ENCODE results near the gene RBM47.
"Not testable (repeated sequence)": the region's sequence is repeated elsewhere in the genome, so short reads cannot be mapped to it uniquely, and the experiment has no call there.

RBM47 gene

GRCh38 chr4:40585201-40585799 is 44.4 kb downstream of the RBM47 start:
- no peak for DNase-seq

DNA sequence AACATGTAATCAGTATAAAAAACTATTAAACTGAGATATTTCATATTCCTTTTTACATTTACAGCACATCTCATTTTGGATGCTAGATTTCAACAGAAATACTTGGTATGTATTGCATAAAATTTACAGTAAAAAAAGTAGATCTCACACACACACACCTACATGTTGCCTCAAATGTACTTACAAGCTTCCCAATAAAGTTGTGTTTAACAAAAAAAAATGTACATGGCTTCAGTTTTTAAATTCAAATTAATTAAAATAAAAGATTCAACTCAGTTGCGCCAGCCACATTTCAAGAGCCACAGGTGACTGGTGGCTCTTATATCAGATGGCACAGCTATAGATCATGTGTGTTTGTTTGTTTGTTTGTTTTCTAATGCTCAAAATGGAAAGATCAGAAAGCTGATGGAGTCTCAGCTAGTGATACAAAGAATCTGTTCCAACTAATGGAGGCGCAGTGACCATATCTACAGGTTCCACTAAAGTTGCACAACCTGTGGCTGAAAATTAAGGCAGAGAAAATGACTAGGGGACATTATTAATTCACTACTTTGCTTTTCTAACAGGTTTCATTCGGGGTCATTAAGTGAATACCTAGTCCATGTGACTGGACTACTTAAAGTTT is 45.0 kb downstream of the RBM47 start:
- no peak for DNase-seq

DNA sequence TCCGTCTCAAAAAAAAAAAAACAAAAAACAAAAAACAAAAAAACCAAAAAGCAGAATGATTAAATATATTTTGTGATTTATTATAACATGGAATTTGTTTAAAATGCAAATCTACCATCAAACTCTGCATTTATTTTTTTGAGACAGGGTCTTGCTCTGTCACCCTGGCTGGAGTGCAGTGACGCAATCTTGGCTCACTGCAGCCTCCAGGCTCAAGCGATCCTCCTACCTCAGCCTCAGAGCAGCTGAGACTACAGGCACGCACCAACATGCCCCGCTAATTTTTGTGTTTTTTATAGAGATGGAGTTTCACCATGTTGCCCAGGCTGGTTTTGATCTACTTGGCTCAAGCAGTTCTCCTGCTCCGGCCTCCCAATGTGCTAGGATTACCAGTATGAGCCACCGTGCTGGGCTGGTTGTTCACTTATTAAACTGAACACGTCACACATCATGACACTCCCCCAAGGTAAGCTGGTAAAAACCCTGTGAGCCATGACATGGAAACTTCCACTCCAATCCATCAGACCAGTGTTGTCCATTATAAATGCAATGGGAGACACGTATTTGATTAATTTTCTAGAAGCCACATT is 45.7 kb downstream of the RBM47 start:
- DNase-seq: no peak

DNA sequence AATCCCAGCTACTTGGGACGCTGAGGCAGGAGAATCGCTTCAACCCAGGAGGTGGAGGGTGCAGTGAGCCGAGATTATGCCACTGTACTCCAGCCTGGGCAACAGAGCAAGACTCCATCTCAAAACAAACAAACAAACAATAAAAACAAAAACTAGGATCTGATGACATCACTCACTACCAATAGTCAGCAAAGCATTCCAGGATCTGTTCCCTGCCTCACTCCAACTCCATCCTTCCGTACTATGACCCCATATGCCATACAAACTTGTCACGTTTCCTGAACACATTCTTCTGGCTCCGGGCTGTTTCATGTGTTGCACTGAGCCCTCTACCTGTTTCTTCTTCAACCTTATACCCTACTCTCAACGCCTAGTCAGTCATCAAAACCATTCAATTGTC is 47.3 kb downstream of the RBM47 start:
- DNase-seq: no peak

- no peak for DNase-seq
Observed at GRCh38 chr4:40581254-40582140, 48.2 kb downstream of the RBM47 start.

DNA sequence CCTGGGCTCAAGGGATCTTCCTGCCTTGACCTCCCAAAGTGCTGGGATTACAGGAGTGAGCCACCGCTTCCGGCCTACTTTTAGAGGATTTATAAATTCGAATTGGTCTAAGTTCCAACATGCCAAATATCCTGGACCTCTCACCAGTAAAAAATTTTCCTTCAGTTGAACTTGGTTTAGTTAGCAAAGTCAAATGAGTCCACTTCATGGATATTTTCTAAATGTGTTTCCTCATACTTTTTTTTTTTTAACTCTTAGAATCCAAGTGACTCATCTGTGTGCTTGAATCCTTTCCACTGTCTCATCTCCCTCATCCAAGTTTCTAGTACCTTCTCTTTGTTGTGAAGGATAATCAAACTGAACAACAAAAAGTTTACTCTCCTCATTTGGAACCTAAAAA is 49.7 kb downstream of the RBM47 start:
- DNase-seq: no peak

DNA sequence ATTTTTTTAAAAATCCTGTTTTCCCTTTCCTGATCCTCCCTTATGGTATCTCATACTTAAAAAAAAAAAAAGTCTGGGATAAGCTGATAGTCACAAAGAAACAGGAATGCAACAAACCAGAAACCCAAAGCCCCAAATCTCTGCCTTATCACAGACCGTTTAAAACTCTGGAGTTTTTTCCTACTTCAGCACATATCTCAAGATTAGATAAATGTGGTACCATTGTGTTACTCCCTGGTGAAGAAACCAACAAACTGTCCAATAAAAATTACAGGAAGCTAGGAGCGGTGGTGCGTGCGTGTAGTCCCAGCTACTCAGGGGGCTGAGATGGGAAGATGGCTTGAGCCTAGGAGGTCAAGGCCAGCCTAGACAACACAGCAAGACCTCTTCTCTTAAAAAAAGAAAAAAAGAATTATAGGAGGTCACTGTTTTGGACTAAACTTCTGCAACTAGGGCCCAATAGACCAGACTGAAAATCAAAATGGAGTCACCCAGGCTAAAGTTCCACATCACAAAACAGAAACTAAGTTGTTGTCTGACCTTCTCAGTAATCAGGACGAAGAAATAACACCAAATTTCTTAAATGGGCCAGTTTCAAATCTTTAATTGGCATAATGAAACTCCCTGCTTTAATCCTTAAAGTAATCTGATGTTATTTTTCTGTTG is 51.9 kb downstream of the RBM47 start:
- no peak for DNase-seq

DNA sequence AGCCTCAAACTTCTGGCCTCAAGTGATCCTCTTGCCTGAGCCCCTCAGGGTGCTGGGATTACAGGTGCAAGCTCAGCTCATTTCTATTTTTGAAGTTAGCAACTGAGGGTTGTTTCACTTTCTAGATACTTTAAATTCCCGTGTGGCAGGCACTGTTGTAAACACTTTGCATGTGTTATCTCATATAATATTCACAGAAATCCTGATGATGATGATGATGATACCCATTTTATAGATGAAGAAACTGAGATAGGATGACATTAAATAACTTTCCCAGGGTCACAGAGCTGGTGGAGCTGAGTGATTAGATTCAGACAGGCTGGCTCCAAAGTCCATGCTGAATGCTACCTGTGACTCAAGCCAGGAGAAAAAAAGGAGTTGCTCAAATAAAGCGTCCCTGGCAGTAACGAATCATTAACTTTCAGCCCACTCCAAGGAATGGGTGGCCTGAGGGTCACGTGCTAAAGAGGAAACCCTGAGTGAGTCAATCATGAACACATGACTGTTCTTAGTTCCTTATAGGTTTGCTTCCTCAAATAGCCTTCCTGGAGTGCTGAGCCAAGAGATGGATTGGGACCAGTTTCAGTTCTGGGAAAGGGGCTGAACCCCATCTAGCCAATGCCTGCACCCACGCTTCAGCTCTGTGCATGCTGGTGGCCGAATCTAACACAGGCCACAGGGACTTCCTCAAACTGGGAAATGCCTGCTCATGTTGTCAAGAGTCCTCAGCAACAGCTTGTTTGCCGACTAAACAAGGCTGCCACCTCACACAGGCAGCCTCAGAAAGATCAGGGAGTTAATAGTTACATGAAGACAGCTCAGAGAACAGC is 52.8 kb downstream of the RBM47 start:
- DNase-seq: no peak

DNA sequence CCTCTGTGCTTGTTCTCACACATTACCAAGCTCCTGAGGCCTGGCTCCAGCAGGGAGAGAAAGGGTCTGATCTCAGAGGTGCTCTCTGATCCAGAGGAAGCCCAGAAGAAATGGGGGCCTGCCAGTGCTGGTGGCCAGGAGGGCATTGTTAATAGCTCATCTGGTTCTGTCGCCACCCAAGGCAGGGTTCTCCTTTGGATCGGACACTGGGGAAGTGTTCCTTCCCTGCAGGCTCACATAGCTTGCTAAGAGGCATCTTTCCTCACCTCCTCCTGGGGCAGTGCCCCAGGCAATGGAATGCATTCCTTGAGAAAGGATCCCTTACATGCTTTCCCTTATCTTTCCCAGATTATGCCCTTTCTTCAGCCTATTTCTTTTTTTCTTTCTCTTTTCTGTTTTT is 53.8 kb downstream of the RBM47 start:
- DNase-seq: no peak

GRCh38 chr4:40573593-40574311 is 55.9 kb downstream of the RBM47 start:
- no peak for DNase-seq

DNA sequence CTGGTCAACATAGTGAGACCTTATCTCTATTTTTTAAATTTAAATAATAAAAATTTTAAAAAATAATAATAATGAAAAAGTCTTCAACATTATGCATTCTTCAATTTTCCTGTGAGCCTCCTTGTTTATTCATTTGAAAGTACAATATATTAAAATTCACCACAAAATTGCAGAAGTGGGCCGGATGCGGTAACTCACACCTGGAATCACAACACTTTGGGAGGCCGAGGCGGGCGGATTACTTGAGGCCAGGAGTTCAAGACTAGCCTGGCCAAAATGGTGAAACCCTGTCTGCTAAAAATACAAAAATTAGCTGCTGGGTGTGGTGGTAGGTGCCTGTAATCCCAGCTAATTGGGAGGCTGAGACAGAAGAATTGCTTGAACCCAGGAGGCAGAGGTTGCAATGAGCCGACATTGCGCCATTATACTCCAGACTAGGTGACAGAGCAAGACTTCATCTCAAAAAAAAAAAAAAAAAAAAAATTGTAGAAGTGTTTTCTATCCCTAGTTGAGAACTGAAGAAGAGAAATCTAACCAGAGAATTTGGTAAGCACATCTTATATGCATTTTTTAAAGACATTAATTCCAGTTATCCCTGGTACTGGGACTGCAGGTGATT is 56.9 kb downstream of the RBM47 start:
- DNase-seq: no peak

DNA sequence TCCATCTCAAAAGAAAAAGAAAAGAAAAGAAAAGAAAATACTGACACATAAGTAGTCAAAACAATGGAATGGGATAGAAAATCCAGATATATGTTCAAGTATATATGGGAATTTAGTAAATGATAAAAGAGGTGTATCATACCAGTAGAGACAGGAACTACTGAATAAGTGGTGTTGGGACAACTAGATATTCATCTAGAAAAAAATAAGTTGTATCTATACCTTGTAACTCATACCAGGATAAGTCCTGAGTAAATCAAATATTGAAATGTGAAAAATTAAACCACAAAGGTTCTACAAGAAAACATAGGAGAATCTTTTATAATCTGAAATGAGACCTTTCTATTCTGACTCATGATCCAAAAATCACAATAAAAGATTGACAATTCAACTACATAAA is 58.5 kb downstream of the RBM47 start:
- DNase-seq: no peak

GRCh38 chr4:40570348-40571077 is 59.2 kb downstream of the RBM47 start:
- no peak for DNase-seq

DNA sequence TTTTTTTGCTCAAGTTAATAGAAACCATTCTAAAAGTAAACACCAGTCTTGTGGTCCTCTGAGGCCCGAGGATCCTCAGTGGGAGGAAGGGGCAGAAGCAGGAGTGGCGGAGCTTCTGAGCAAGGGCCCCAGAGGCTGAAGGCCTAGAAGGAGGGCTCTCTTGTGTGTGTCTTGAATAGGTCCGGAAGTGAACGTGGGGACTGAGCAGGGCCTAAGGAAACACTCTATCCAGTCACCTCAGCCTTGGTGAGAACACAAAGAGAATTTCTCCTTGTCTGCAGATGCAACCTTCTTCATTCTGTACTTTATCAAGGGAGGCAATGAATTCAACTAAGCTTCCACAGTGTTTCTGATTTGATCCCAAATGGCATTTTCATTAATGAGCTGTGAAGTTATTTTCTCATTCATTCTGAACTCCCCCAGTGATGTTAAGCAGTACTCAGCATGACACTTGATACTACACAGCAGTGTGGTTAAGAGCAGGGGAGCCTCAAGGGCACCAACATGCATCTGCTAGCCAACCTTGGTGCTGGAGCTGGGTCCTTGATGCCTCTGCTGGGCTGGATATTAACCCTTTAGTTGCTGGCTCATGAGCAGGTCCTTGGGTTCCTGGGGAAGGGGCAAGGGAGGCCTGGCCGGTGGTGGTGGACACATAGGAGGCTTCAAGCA is 64.7 kb downstream of the RBM47 start:
- DNase-seq: no peak

DNA sequence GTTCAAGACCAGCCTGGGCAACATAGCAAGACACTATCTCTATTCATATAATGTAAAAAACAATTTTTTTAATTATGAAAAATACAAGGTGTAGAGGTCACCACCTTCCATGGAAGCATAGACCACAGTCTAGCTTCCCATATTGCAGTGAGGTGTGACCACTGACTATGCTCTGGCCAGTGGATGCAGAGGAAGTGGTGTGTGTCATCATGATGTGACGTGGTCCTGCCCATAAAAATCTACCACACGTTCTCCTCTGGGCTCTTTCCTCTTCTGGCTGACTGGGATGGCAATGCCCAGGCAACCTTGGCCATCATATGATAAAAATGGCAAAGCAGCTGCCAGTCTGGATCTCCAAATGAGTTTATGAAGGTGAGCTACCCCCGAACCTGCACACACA is 65.7 kb downstream of the RBM47 start:
- DNase-seq: no peak

DNA sequence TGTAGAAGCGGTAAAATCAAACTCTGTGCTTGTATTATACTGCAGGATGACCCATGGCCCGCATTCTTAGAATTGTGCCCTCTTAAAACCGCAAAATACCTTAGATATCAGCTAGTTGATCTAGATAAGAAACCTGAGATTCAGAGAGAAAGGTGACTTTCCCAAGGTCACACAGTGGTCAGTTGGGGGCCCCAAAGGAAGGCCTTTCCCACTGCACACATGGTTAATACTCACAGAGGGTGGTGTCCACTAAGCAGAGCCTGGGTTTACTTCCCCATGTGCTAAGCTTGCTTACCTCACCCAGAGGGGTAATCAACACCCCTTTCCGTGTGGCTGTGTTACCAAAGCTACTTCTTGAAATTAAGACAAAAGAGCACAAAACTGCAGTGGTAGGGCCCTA is 66.3 kb downstream of the RBM47 start:
- DNase-seq: no peak

DNA sequence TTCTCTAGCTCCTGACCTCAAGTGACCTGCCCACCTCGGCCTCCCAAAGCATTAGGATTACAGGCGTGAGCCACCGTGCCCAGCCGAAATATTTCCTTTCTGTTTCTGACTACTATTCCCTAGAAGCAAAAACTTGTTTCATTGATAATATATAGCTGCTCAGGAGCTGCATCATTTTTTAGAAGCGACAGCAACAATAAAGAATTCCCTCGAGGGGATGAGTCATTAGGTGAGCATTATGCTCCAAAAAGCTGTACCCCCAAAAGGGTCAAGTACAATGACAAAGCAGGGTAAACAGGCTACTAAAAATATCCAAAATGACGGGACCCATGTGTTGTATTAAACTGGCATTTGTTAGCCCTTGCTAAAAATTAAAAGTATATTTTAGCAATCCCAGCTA is 67.0 kb downstream of the RBM47 start:
- DNase-seq: no peak

- no peak for DNase-seq
Observed at GRCh38 chr4:40562208-40562607, 67.5 kb downstream of the RBM47 start.

GRCh38 chr4:40561543-40562177 is 68.0 kb downstream of the RBM47 start:
- DNase-seq: not testable (repeated sequence)

Measured in COR-L47 (cell line).